BJ (cell line): ENCODE data around the gene HSPBP1. TPM values are rescaled to one million over a fixed set of nuclear protein-coding genes. Genes with fewer than 3 reads are reported as not detected.

Experiments used
- CTCF ChIA-PET: fragments of 350-600 bp; formaldehyde crosslinking; extraction: SDS; loops from one replicate; lab custom pipeline; 2021; ENCODE audit warnings: antibody characterized with exemption, inconsistent platforms; lab: Yijun Ruan, JAX
- POLR2A ChIA-PET: fragments of 300-600 bp; sonication (Branson Sonifier 250); formaldehyde crosslinking; extraction: SDS; loops from one replicate; lab custom pipeline; 2021; ENCODE audit warnings: antibody characterized with exemption; lab: Charles Lee
- DNase-seq: peaks from one replicate; pipeline ENCODE4 v3.0.0-alpha.2; 2011; ENCODE audit warnings: low read depth
- H3K27me3 ChIP-seq: 2 replicates; pipeline ENCODE4 v1.6.0; 2011; ENCODE audit warnings: low read length; ENCODE audit not compliant: control insufficient read depth, insufficient read depth
- H3K36me3 ChIP-seq: 2 replicates; pipeline ENCODE4 v1.5.1; 2011; ENCODE audit warnings: low read length; ENCODE audit not compliant: control insufficient read depth, insufficient read depth
- H3K4me3 ChIP-seq: 2 replicates; pipeline ENCODE4 v1.5.1; 2011; ENCODE audit warnings: low read depth, mild to moderate bottlenecking, control low read depth, low read length
- CTCF ChIP-seq: IDR thresholded peaks from 2 replicates; pipeline ENCODE4 v1.5.1; 2011; ENCODE audit warnings: low read depth, mild to moderate bottlenecking, control low read depth, inconsistent platforms, low read length, moderate library complexity; ENCODE audit not compliant: insufficient read depth
- polyA plus RNA-seq: library from polyadenylated mRNA; depleted of rRNA; stranded (reverse); fragments of >200 nt; gene quantifications from 2 replicates; pipeline ENCODE4 v1.2.3, GENCODE V29; 2011

Gene HSPBP1
- polyA plus RNA-seq, 1 experiment: 43.8 TPM

GRCh38 chr19:55224038-55224665 lies 55.8 kb downstream of the HSPBP1 start:
- Histone ChIP-seq H3K36me3 (peaks cover 11% of the 10 kb centered on the region), H3K27me3 (no peaks in the 10 kb centered on the region), H3K4me3 (no peak overlapping the region)
- no peak for TF ChIP-seq CTCF
- no peak for DNase-seq
- ChIA-PET CTCF (no interaction called here), POLR2A (no interaction called here)

- Histone ChIP-seq H3K4me3 (no peak overlapping the region), H3K36me3 (peaks cover 10% of the 10 kb centered on the region), H3K27me3 (no peaks in the 10 kb centered on the region)
- DNase-seq: no peak
- CTCF ChIA-PET: no interaction called here
- TF ChIP-seq CTCF: no peak
- POLR2A ChIA-PET: no interaction called here
Measured at GRCh38 chr19:55223291-55224037, 56.4 kb downstream of the HSPBP1 start.

GRCh38 chr19:55220525-55220924 lies 59.4 kb downstream of the HSPBP1 start:
- Histone ChIP-seq H3K27me3 (no peaks in the 10 kb centered on the region), H3K4me3 (no peak overlapping the region), H3K36me3 (peaks cover 2% of the 10 kb centered on the region)
- POLR2A ChIA-PET: no interaction called here
- DNase-seq: no peak
- CTCF ChIA-PET: no interaction called here
- no peak for TF ChIP-seq CTCF

- ChIA-PET POLR2A (interaction anchor here (0.6 kb wide), 1 partner anchor 43 kb away, joined by 3 read pairs; no protein-coding TSS in a partner anchor), CTCF (interaction anchor here (1.0 kb wide), 1 partner anchor 27 kb away, joined by 3 read pairs; no protein-coding TSS in a partner anchor)
- no peaks in the 10 kb centered on the region for H3K27me3 ChIP-seq
- H3K4me3 ChIP-seq: peak overlapping the region; percentile 31
- H3K36me3 ChIP-seq: no peaks in the 10 kb centered on the region
- peak; percentile 92 for DNase-seq
- TF ChIP-seq CTCF: no peak
Measured at GRCh38 chr19:55216461-55217198, 63.3 kb downstream of the HSPBP1 start.

- CTCF ChIA-PET: no interaction called here
- Histone ChIP-seq H3K4me3 (no peak overlapping the region), H3K27me3 (no peaks in the 10 kb centered on the region), H3K36me3 (no peaks in the 10 kb centered on the region)
- POLR2A ChIA-PET: no interaction called here
- DNase-seq: no peak
- TF ChIP-seq CTCF: no peak
Measured at GRCh38 chr19:55213547-55213946, 66.4 kb downstream of the HSPBP1 start.
